CD4-positive, CD25-positive, alpha-beta regulatory T cell (primary cell): ENCODE measurements around the gene VEGFB. TPM values are rescaled to one million over a fixed set of nuclear protein-coding genes. Genes with fewer than 3 reads are reported as not detected.
A peak's percentile ranks its signal among the peaks of the same experiment; 100 is the strongest.

Experiments used
- ATAC-seq, 2 donors: fragments of 150-1000 bp; cut with Tn5 transposase; one replicate each; pipeline ENCODE4 v1.10.0; 2021; ENCODE audit warnings: low read depth in 2 of 2, moderate number of reproducible peaks in 2 of 2, moderate library complexity in 1 of 2
- DNase-seq, 3 donors: peaks; one replicate each; pipeline versions ENCODE4 v3.0.0 to v3.0.0-alpha.2; 2012 to 2022; ENCODE audit warnings: mixed read lengths in 1 of 3
- H3K27ac ChIP-seq: one replicate; pipeline ENCODE4 v1.7.0; 2013; ENCODE audit warnings: mild to moderate bottlenecking, low read length; ENCODE audit not compliant: insufficient read depth, poor library complexity, severe bottlenecking
- H3K27me3 ChIP-seq: one replicate; pipeline ENCODE4 v1.7.0; 2013; ENCODE audit warnings: low read length; ENCODE audit not compliant: control insufficient read depth, insufficient read depth
- H3K36me3 ChIP-seq: one replicate; pipeline ENCODE4 v1.7.0; 2013; ENCODE audit warnings: mild to moderate bottlenecking, low read length, moderate library complexity; ENCODE audit not compliant: control insufficient read depth, insufficient read depth
- H3K4me1 ChIP-seq: 2 replicates; pipeline ENCODE4 v1.7.0; 2013; ENCODE audit warnings: mild to moderate bottlenecking, low read length; ENCODE audit not compliant: insufficient read depth, control insufficient read depth, poor library complexity, severe bottlenecking
- H3K4me3 ChIP-seq: one replicate; pipeline ENCODE4 v1.7.0; 2013; ENCODE audit warnings: low read depth, mild to moderate bottlenecking, low read length, moderate library complexity
- H3K9me3 ChIP-seq, 2 experiments: 1 replicate in 1 of 2; 2 replicates in 1 of 2; pipeline ENCODE4 v1.7.0; 2013; ENCODE audit warnings: low read length in 2 of 2, mild to moderate bottlenecking in 1 of 2, moderate library complexity in 1 of 2; ENCODE audit not compliant: control insufficient read depth in 2 of 2
- H3K27ac Mint-ChIP-seq, 3 donors: one replicate each; pipeline ENCODE4 v1.8.0; 2020 to 2022; ENCODE audit warnings: mild to moderate bottlenecking in 3 of 3, mixed read lengths in 3 of 3, moderate library complexity in 2 of 3
- H3K27me3 Mint-ChIP-seq: one replicate; pipeline ENCODE4 v1.8.0; 2022; ENCODE audit warnings: mild to moderate bottlenecking, mixed read lengths
- H3K36me3 Mint-ChIP-seq: one replicate; pipeline ENCODE4 v1.8.0; 2020; ENCODE audit warnings: mixed read lengths
- H3K4me1 Mint-ChIP-seq, 4 donors: one replicate each; pipeline ENCODE4 v1.8.0; 2020 to 2022; ENCODE audit warnings: mixed read lengths in 4 of 4, mild to moderate bottlenecking in 1 of 4
- H3K4me3 Mint-ChIP-seq, 4 donors: one replicate each; pipeline ENCODE4 v1.8.0; 2020 to 2022; ENCODE audit warnings: mild to moderate bottlenecking in 4 of 4, mixed read lengths in 4 of 4, moderate library complexity in 3 of 4
- H3K9me3 Mint-ChIP-seq, 7 donors: one replicate each; pipeline ENCODE4 v1.8.0; 2020 to 2022; ENCODE audit warnings: mixed read lengths in 7 of 7, mild to moderate bottlenecking in 3 of 7, moderate library complexity in 2 of 7
- polyA plus RNA-seq, 4 donors: library from polyadenylated mRNA; unstranded; fragments of 300-500 nt; fragmentation: Illumina TruSeq; gene quantifications; one replicate each; pipeline ENCODE4 v1.2.3, GENCODE V29; 2021
- total RNA-seq: library from RNA; stranded (reverse); gene quantifications from one replicate; pipeline ENCODE4 v1.2.3, GENCODE V29; 2022

VEGFB gene
- total and polyA plus RNA-seq, 5 donors from 2014 or later, result 6.5 to 19.6 (median 8.3) TPM

- no peaks in the 10 kb centered on the region for H3K27me3 Mint-ChIP-seq
- no peaks in the 10 kb centered on the region for H3K9me3 Mint-ChIP-seq
- Histone ChIP-seq H3K27me3 (no peaks in the 10 kb centered on the region), H3K4me1 (no peaks in the 10 kb centered on the region), H3K9me3 (no peaks in the 10 kb centered on the region), H3K4me3 (no peak overlapping the region), H3K27ac (peak overlapping the region; percentile 5), H3K36me3 (peaks cover 56% of the 10 kb centered on the region)
- no peak for DNase-seq
- H3K4me1 Mint-ChIP-seq, result peaks cover 0 to 10% (median under 1%) of the 10 kb centered on the region in 4 donors
- H3K27ac Mint-ChIP-seq, result no peak overlapping the region
- peaks cover 14% of the 10 kb centered on the region for H3K36me3 Mint-ChIP-seq
- no peak overlapping the region for H3K4me3 Mint-ChIP-seq
- ATAC-seq, result no peak
Observed at GRCh38 chr11:64219354-64219684, 15.1 kb upstream of the VEGFB start.

GRCh38 chr11:64219755-64220154 is 14.6 kb upstream of the VEGFB start:
- Mint-ChIP-seq H3K36me3 (peaks cover 14% of the 10 kb centered on the region), H3K4me1 (peaks cover 0 to 12% (median under 1%) of the 10 kb centered on the region in 4 donors), H3K27ac (no peak overlapping the region), H3K27me3 (no peaks in the 10 kb centered on the region), H3K9me3 (no peaks in the 10 kb centered on the region), H3K4me3 (no peak overlapping the region)
- ATAC-seq (no peak), DNase-seq (no peak)
- no peaks in the 10 kb centered on the region for H3K9me3 ChIP-seq
- H3K4me1 ChIP-seq, result peaks cover 1% of the 10 kb centered on the region
- peak overlapping the region; percentile 5 for H3K27ac ChIP-seq
- H3K27me3 ChIP-seq, result no peaks in the 10 kb centered on the region
- H3K36me3 ChIP-seq, result peaks cover 56% of the 10 kb centered on the region
- H3K4me3 ChIP-seq, result no peak overlapping the region

- peaks cover 0 to 14% (median 3%) of the 10 kb centered on the region in 4 donors for H3K4me1 Mint-ChIP-seq
- no peaks in the 10 kb centered on the region for H3K9me3 Mint-ChIP-seq
- H3K27me3 ChIP-seq, result no peaks in the 10 kb centered on the region
- no peak overlapping the region for H3K27ac Mint-ChIP-seq
- H3K36me3 Mint-ChIP-seq, result peaks cover 10% of the 10 kb centered on the region
- H3K4me3 ChIP-seq, result no peak overlapping the region
- no peaks in the 10 kb centered on the region for H3K9me3 ChIP-seq
- no peak overlapping the region for H3K27ac ChIP-seq
- no peak overlapping the region for H3K4me3 Mint-ChIP-seq
- DNase-seq, result no peak
- peaks cover 6% of the 10 kb centered on the region for H3K4me1 ChIP-seq
- no peaks in the 10 kb centered on the region for H3K27me3 Mint-ChIP-seq
- no peak for ATAC-seq
- peaks cover 50% of the 10 kb centered on the region for H3K36me3 ChIP-seq
Observed at GRCh38 chr11:64220271-64220670, 14.1 kb upstream of the VEGFB start.

GRCh38 chr11:64220798-64221197 is 13.6 kb upstream of the VEGFB start:
- Mint-ChIP-seq H3K27me3 (no peaks in the 10 kb centered on the region), H3K4me3 (no peak overlapping the region), H3K27ac (peak overlapping the region in 1 of 3 donors; percentile 36), H3K36me3 (peaks cover 10% of the 10 kb centered on the region), H3K4me1 (peaks cover 0 to 16% (median 4%) of the 10 kb centered on the region in 4 donors), H3K9me3 (no peaks in the 10 kb centered on the region)
- Histone ChIP-seq H3K36me3 (peaks cover 47% of the 10 kb centered on the region), H3K9me3 (no peaks in the 10 kb centered on the region), H3K27ac (no peak overlapping the region), H3K4me1 (peaks cover 12% of the 10 kb centered on the region), H3K27me3 (no peaks in the 10 kb centered on the region), H3K4me3 (no peak overlapping the region)
- ATAC-seq (no peak), DNase-seq (no peak)

- H3K27ac ChIP-seq, result no peak overlapping the region
- ATAC-seq (no peak), DNase-seq (no peak)
- Mint-ChIP-seq H3K4me3 (no peak overlapping the region), H3K9me3 (no peaks in the 10 kb centered on the region), H3K36me3 (peaks cover 6% of the 10 kb centered on the region), H3K4me1 (peaks cover 0 to 25% (median 11%) of the 10 kb centered on the region in 4 donors), H3K27ac (no peak overlapping the region), H3K27me3 (no peaks in the 10 kb centered on the region)
- no peak overlapping the region for H3K4me3 ChIP-seq
- H3K9me3 ChIP-seq, result no peaks in the 10 kb centered on the region
- peaks cover 40% of the 10 kb centered on the region for H3K36me3 ChIP-seq
- no peaks in the 10 kb centered on the region for H3K27me3 ChIP-seq
- H3K4me1 ChIP-seq, result peaks cover 28% of the 10 kb centered on the region
Observed at GRCh38 chr11:64222651-64223000, 11.8 kb upstream of the VEGFB start.

GRCh38 chr11:64223001-64223651 is 11.3 kb upstream of the VEGFB start:
- no peak overlapping the region for H3K4me3 ChIP-seq
- Mint-ChIP-seq H3K9me3 (no peaks in the 10 kb centered on the region), H3K36me3 (peaks cover 6% of the 10 kb centered on the region), H3K27me3 (no peaks in the 10 kb centered on the region), H3K27ac (no peak overlapping the region), H3K4me3 (no peak overlapping the region), H3K4me1 (peaks cover 0 to 28% (median 12%) of the 10 kb centered on the region in 4 donors)
- no peak overlapping the region for H3K27ac ChIP-seq
- peaks cover 29% of the 10 kb centered on the region for H3K4me1 ChIP-seq
- no peaks in the 10 kb centered on the region for H3K9me3 ChIP-seq
- no peaks in the 10 kb centered on the region for H3K27me3 ChIP-seq
- peaks cover 37% of the 10 kb centered on the region for H3K36me3 ChIP-seq
- DNase-seq, result no peak
- ATAC-seq, result no peak

- Mint-ChIP-seq H3K27me3 (no peaks in the 10 kb centered on the region), H3K4me3 (peak overlapping the region; percentile 48 to 93 (median 76)), H3K27ac (peak overlapping the region in 2 of 3 donors; percentile 25 to 80), H3K9me3 (no peaks in the 10 kb centered on the region), H3K36me3 (no peaks in the 10 kb centered on the region), H3K4me1 (peaks cover 0 to 29% (median 17%) of the 10 kb centered on the region in 4 donors)
- H3K27ac ChIP-seq, result no peak overlapping the region
- ATAC-seq (no peak), DNase-seq (no peak)
- peaks cover 30% of the 10 kb centered on the region for H3K36me3 ChIP-seq
- no peak overlapping the region for H3K4me3 ChIP-seq
- no peaks in the 10 kb centered on the region for H3K27me3 ChIP-seq
- no peaks in the 10 kb centered on the region for H3K9me3 ChIP-seq
- H3K4me1 ChIP-seq, result peaks cover 32% of the 10 kb centered on the region
Observed at GRCh38 chr11:64224151-64224890, 10.1 kb upstream of the VEGFB start.
